Uterus (tissue), 4 donors: ENCODE data around the gene TRABD2B. TPM values are rescaled to one million over a fixed set of nuclear protein-coding genes. Genes with fewer than 3 reads are reported as not detected.

Experiments
- DNase-seq, 2 donors: peaks; one replicate each; pipeline ENCODE4 v3.0.0-alpha.2; 2019 to 2020
- H3K27ac ChIP-seq, 2 donors: fragments of 200-600 bp; sonication (generic); 1 replicate in 1 of 2; 2 replicates in 1 of 2; pipeline ENCODE4 v1.5.1; 2016 to 2018
- H3K27me3 ChIP-seq, 2 donors: fragments of 200-600 bp; sonication (generic); one replicate each; pipeline ENCODE4 v1.5.1; 2018 to 2019; ENCODE audit warnings: control low read depth in 1 of 2
- H3K36me3 ChIP-seq, 2 donors: fragments of 200-600 bp; sonication (generic); one replicate each; pipeline ENCODE4 v1.5.1; 2019; ENCODE audit warnings: control low read depth in 1 of 2
- H3K4me1 ChIP-seq, 2 donors: fragments of 200-600 bp; sonication (generic); one replicate each; pipeline ENCODE4 v1.5.1; 2018 to 2019; ENCODE audit warnings: control low read depth in 1 of 2
- H3K4me3 ChIP-seq, 2 donors: fragments of 200-600 bp; sonication (generic); 1 replicate in 1 of 2; 2 replicates in 1 of 2; pipeline ENCODE4 v1.5.1; 2018 to 2019; ENCODE audit warnings: mild to moderate bottlenecking in 1 of 2
- H3K9me3 ChIP-seq, 2 donors: fragments of 200-600 bp; sonication (generic); one replicate each; pipeline ENCODE4 v1.5.1; 2019; ENCODE audit warnings: control low read depth in 1 of 2
- POLR2A ChIP-seq, 2 donors: fragments of 450-650 bp; IDR thresholded peaks; one replicate each; pipeline ENCODE4 v1.6.1; 2016; ENCODE audit warnings: antibody characterized with exemption in 2 of 2, mild to moderate bottlenecking in 1 of 2, moderate library complexity in 1 of 2
- intact Hi-C: fragments of 100-400 bp; cut with DNase I; formaldehyde crosslinking; loops from one replicate; pipeline ENCODE4 v1.15.1; 2023; ENCODE audit warnings: low total_unique reads
- total RNA-seq, 4 donors: library from RNA; depleted of rRNA in 3 of 4; stranded (reverse); fragments of >200 nt in 3 of 4; gene quantifications; one replicate each; pipeline versions ENCODE4 v1.1.0 to v1.2.4, GENCODE V29; 2014 to 2023
- TF ChIP-seq, protein P1 (sequence below), 4 experiments: fragments of 200-600 bp in 2 of 4; fragments of 450-650 bp in 2 of 4; sonication (generic) in 2 of 4; IDR thresholded peaks; one replicate each; pipeline ENCODE4 v1.5.1; 2016 to 2019; ENCODE audit warnings: antibody characterized with exemption in 4 of 4, mild to moderate bottlenecking in 2 of 4, moderate library complexity in 1 of 4
- donor health status: DM: yes; HTN: yes; CAD: no.

TRABD2B gene
- total RNA-seq, 4 donors from 2014 or later, result under 0.01 to 1.6 (median 1.0) TPM

DNA sequence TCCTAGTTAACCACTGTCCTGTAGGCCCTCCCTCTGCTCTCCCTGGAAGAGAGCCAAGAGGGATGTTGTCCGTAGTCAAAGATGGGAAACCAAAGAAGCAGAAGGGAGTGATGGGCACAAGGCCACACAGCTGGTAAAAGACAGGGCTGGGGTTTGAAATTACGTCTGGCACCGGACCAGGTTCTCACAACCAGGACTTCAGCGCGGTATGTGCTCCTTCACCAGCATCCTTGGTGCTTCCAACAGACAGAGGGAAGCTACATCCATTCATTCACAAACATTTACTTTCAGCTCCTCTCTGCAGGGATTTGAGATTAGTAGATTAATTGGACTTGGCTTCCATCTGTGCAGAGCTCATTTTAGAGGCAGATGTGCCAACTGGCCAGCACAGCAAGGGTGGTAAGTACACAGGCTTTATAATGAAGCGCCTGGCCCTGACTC lies 191.2 kb downstream of the TRABD2B start:
- no peak overlapping the region for H3K4me3 ChIP-seq
- H3K36me3 ChIP-seq, result no peaks in the 10 kb centered on the region
- no peak for TF ChIP-seq POLR2A (IDR thresholded peaks at IDR 0.05)
- TF ChIP-seq, protein P1, sequence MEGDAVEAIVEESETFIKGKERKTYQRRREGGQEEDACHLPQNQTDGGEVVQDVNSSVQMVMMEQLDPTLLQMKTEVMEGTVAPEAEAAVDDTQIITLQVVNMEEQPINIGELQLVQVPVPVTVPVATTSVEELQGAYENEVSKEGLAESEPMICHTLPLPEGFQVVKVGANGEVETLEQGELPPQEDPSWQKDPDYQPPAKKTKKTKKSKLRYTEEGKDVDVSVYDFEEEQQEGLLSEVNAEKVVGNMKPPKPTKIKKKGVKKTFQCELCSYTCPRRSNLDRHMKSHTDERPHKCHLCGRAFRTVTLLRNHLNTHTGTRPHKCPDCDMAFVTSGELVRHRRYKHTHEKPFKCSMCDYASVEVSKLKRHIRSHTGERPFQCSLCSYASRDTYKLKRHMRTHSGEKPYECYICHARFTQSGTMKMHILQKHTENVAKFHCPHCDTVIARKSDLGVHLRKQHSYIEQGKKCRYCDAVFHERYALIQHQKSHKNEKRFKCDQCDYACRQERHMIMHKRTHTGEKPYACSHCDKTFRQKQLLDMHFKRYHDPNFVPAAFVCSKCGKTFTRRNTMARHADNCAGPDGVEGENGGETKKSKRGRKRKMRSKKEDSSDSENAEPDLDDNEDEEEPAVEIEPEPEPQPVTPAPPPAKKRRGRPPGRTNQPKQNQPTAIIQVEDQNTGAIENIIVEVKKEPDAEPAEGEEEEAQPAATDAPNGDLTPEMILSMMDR (IDR thresholded peaks at IDR 0.05), result no peak
- no peaks in the 10 kb centered on the region for H3K4me1 ChIP-seq
- H3K27me3 ChIP-seq, result no peaks in the 10 kb centered on the region
- DNase-seq, result no peak
- no peak overlapping the region for H3K27ac ChIP-seq
- intact Hi-C loops, result no loop called here
- H3K9me3 ChIP-seq, result no peaks in the 10 kb centered on the region

DNA sequence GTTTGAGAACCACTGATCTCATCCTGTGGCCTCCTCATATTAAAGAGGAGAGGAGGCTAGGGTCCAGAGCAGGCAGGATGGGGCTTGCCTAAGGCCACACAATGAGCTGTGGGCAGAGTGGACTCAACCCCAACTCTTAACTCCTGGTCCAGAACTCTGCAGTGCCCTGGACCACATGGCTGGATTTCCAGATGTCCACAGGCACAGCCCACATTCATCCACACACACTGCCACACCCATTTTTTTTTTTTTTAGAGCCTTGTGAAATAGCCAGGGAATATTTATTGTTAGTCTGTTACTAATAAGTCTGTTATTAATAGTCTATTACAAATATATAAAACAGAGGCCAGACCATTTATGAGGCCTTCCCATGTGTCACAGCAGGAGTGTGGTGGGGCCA lies 192.2 kb downstream of the TRABD2B start:
- TF ChIP-seq POLR2A (IDR thresholded peaks at IDR 0.05), result no peak
- TF ChIP-seq, protein P1 (IDR thresholded peaks at IDR 0.05), result no peak

DNA sequence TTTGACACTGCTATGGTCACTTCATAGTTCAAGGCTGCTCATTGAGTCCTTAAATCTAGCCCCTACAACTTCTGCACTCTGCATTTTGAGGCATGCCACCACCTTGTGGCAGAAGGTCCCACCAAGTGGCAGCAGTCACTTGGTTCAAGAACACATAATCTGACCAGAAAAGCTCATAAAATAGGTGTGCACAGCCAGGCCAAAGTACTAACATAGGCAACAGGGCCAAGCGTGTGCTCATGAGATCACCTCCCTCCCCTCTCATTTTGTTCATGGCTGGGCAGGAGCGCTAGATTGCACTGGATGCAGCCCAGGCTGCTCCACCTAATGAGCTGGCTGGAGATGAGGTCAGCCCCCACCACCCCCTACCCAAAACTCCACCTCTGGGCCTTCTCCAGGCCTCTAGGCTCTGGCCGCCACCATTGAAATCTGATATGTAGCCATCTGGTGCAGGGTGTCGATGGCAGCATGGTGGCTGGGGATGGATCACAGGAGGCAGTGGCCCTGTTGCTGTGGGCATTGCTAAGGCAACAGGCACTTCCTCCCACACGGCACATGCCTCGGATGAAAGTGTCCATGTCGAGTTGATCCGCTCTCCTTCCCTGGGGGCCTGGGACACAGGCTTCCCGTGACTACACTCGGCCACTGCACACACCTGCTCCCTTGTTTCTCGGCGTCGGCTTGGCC lies 193.2 kb downstream of the TRABD2B start:
- Histone ChIP-seq H3K27ac (no peak overlapping the region), H3K36me3 (no peaks in the 10 kb centered on the region), H3K9me3 (no peaks in the 10 kb centered on the region), H3K27me3 (no peaks in the 10 kb centered on the region), H3K4me1 (no peaks in the 10 kb centered on the region), H3K4me3 (no peak overlapping the region)
- no peak for DNase-seq
- intact Hi-C loops, result no loop called here
- no peak for TF ChIP-seq POLR2A (IDR thresholded peaks at IDR 0.05)
- TF ChIP-seq, protein P1 (IDR thresholded peaks at IDR 0.05), result no peak

More for the DNA sequence above, 192.2 kb downstream of the TRABD2B start:
- Histone ChIP-seq H3K9me3 (no peaks in the 10 kb centered on the region), H3K4me3 (no peak overlapping the region), H3K27ac (no peak overlapping the region), H3K4me1 (no peaks in the 10 kb centered on the region), H3K36me3 (no peaks in the 10 kb centered on the region), H3K27me3 (no peaks in the 10 kb centered on the region)
- no peak for DNase-seq
- intact Hi-C loops, result no loop called here

DNA sequence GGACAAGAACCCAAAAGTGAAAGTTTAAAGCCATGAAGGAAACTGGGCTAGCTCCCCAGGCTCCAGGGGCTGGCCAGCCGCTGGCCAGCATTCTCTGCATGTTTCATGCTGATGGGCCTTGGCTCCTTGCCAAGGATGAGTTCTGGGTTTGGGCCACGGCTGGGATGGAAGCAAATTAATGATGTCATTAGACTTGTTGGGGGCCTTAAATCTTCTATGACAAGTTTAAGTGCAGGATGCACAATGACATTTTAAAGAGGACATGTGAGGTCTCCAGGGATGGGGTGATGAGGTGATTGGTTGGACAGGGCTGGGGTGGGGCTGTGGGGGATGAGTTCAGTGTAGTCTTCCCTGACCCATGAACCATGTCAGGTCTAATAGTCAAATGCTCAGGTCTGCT lies 199.6 kb downstream of the TRABD2B start:
- DNase-seq, result no peak
- no peak for TF ChIP-seq POLR2A (IDR thresholded peaks at IDR 0.05)
- TF ChIP-seq, protein P1 (IDR thresholded peaks at IDR 0.05), result no peak
- Histone ChIP-seq H3K4me3 (no peak overlapping the region), H3K4me1 (no peaks in the 10 kb centered on the region), H3K9me3 (no peaks in the 10 kb centered on the region), H3K27me3 (no peaks in the 10 kb centered on the region), H3K27ac (no peak overlapping the region), H3K36me3 (no peaks in the 10 kb centered on the region)
- intact Hi-C loops, result no loop called here

DNA sequence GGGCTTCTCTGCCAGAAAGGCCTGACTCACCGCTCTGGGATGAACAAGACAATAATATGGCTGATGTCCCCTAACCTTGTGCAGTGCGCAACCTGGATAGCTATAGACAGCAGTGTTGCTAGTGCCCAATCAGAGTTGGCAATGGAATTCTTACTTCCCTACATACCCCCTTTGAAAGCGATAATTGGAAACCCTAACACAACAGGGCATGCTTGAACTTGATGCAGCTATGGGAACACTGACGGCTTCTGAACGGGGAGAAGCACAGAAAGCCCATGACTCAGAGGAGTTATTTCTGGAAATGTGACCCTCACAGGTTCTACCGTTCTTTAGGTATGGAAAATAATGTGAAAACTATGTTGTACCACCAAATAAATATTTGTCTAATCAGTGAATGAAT lies 200.6 kb downstream of the TRABD2B start:
- Histone ChIP-seq H3K27me3 (no peaks in the 10 kb centered on the region), H3K27ac (no peak overlapping the region), H3K9me3 (no peaks in the 10 kb centered on the region), H3K36me3 (no peaks in the 10 kb centered on the region), H3K4me3 (no peak overlapping the region), H3K4me1 (no peaks in the 10 kb centered on the region)
- TF ChIP-seq POLR2A (IDR thresholded peaks at IDR 0.05), result no peak
- intact Hi-C loops, result no loop called here
- DNase-seq, result no peak
